IMR-90 (cell line): ENCODE data around the gene CLEC4G. TPM values are rescaled to one million over a fixed set of nuclear protein-coding genes. Genes with fewer than 3 reads are reported as not detected.

Experiments used
- ATAC-seq: fragments of 200-7000 bp; cut with Tn5 transposase; 2 replicates; pipeline ENCODE4 v1.9.1; 2020; ENCODE audit warnings: low read depth, mild to moderate bottlenecking, moderate library complexity
- BruUV-seq: library from RNA; stranded (reverse); fragments of 400-500 nt; replicated peaks from 2 replicates; lab custom pipeline; 2021; lab: Mats Ljungman, UMichigan
- CTCF ChIA-PET: fragments of 300-600 bp; formaldehyde crosslinking; extraction: SDS; loops from one replicate; lab custom pipeline; 2021; ENCODE audit warnings: antibody characterized with exemption; lab: Yijun Ruan, JAX
- POLR2A ChIA-PET: fragments of 300-600 bp; sonication (Branson Sonifier 250); formaldehyde crosslinking; loops from one replicate; lab custom pipeline; 2022; ENCODE audit warnings: antibody characterized with exemption; ENCODE audit not compliant: unreplicated experiment; lab: Charles Lee
- DNase-seq: peaks from one replicate; pipeline ENCODE4 v3.0.0; 2013
- H2AFZ ChIP-seq: replicated peaks from 2 replicates; pipeline ENCODE3; 2013; ENCODE audit warnings: low read length, mild to moderate bottlenecking; ENCODE audit not compliant: poor library complexity
- H2AK5ac ChIP-seq: 2 replicates; pipeline ENCODE4 v1.6.1; 2013; ENCODE audit warnings: low read depth, low read length, inconsistent platforms
- H2AK9ac ChIP-seq: replicated peaks from 2 replicates; pipeline ENCODE3; 2013; ENCODE audit warnings: mild to moderate bottlenecking, low read depth, low read length, moderate library complexity; ENCODE audit not compliant: poor library complexity
- H2BK120ac ChIP-seq: 2 replicates; pipeline ENCODE4 v1.6.1; 2013; ENCODE audit warnings: low read depth, low read length, inconsistent platforms
- H2BK15ac ChIP-seq: 3 replicates; pipeline ENCODE4 v1.6.1; 2013; ENCODE audit warnings: low read depth, low read length, inconsistent platforms
- H2BK20ac ChIP-seq: 2 replicates; pipeline ENCODE4 v1.6.1; 2013; ENCODE audit warnings: low read depth, mild to moderate bottlenecking, inconsistent platforms, low read length, moderate library complexity
- H2BK5ac ChIP-seq: 2 replicates; pipeline ENCODE4 v1.6.1; 2013; ENCODE audit warnings: mild to moderate bottlenecking, low read depth, low read length, inconsistent platforms; ENCODE audit not compliant: poor library complexity, severe bottlenecking
- H3K14ac ChIP-seq: replicated peaks from 2 replicates; pipeline ENCODE4 v1.6.1; 2013; ENCODE audit warnings: low read depth, low read length, inconsistent platforms
- H3K18ac ChIP-seq: 2 replicates; pipeline ENCODE4 v1.6.1; 2013; ENCODE audit warnings: low read depth, low read length, control low read depth
- H3K23ac ChIP-seq: 2 replicates; pipeline ENCODE4 v1.6.1; 2013; ENCODE audit warnings: low read depth, low read length, inconsistent platforms
- H3K27ac ChIP-seq: 2 replicates; pipeline ENCODE4 v1.5.1; 2013; ENCODE audit warnings: mild to moderate bottlenecking, control low read depth, low read length; ENCODE audit not compliant: insufficient read depth
- H3K27me3 ChIP-seq: 2 replicates; pipeline ENCODE4 v1.6.1; 2013; ENCODE audit warnings: low read length; ENCODE audit not compliant: control insufficient read depth, insufficient read depth
- H3K36me3 ChIP-seq: 2 replicates; pipeline ENCODE4 v1.6.1; 2013; ENCODE audit warnings: low read length, mixed read lengths; ENCODE audit not compliant: control insufficient read depth, insufficient read depth
- H3K4ac ChIP-seq: 2 replicates; pipeline ENCODE4 v1.6.1; 2013; ENCODE audit warnings: low read depth, low read length, inconsistent platforms
- H3K4me1 ChIP-seq: 2 replicates; pipeline ENCODE4 v1.6.1; 2013; ENCODE audit warnings: low read length, mixed read lengths; ENCODE audit not compliant: control insufficient read depth, insufficient read depth
- H3K4me2 ChIP-seq: 2 replicates; pipeline ENCODE4 v1.6.1; 2013; ENCODE audit warnings: low read depth, mild to moderate bottlenecking, control low read depth, low read length, moderate library complexity
- H3K4me3 ChIP-seq: 2 replicates; pipeline ENCODE4 v1.5.1; 2013; ENCODE audit warnings: low read depth, mild to moderate bottlenecking, control low read depth, low read length, moderate library complexity; ENCODE audit not compliant: insufficient read depth
- H3K56ac ChIP-seq: 2 replicates; pipeline ENCODE4 v1.6.1; 2013; ENCODE audit warnings: low read length, inconsistent platforms; ENCODE audit not compliant: insufficient read depth; ENCODE audit errors: extremely low read depth
- H3K79me1 ChIP-seq, 2 experiments: 2 replicates each; pipeline ENCODE4 v1.6.1; 2013; ENCODE audit warnings: low read length in 2 of 2, inconsistent platforms in 1 of 2, low read depth in 1 of 2
- H3K9ac ChIP-seq: 2 replicates; pipeline ENCODE4 v1.6.1; 2013; ENCODE audit warnings: low read depth, low read length, control low read depth
- H3K9me1 ChIP-seq: 2 replicates; pipeline ENCODE4 v1.6.1; 2013; ENCODE audit warnings: low read length, inconsistent platforms; ENCODE audit not compliant: insufficient read depth
- H3K9me3 ChIP-seq: 2 replicates; pipeline ENCODE4 v1.6.1; 2013; ENCODE audit warnings: low read length; ENCODE audit not compliant: control insufficient read depth, insufficient read depth
- H4K20me1 ChIP-seq: 2 replicates; pipeline ENCODE4 v1.6.1; 2013; ENCODE audit warnings: low read length, inconsistent platforms; ENCODE audit not compliant: insufficient read depth
- H4K5ac ChIP-seq: 2 replicates; pipeline ENCODE4 v1.6.1; 2013; ENCODE audit warnings: mild to moderate bottlenecking, low read depth, low read length, control low read depth
- H4K8ac ChIP-seq, 2 experiments: 2 replicates each; pipeline ENCODE4 v1.6.1; 2013; ENCODE audit warnings: low read depth in 2 of 2, low read length in 2 of 2, control low read depth in 1 of 2, inconsistent platforms in 1 of 2
- H4K91ac ChIP-seq: 2 replicates; pipeline ENCODE4 v1.6.1; 2013; ENCODE audit warnings: low read depth, low read length, inconsistent platforms; ENCODE audit not compliant: insufficient read depth
- BHLHE40 ChIP-seq: fragments of 150-350 bp; IDR thresholded peaks from 2 replicates; pipeline ENCODE4 v1.6.1; 2016; ENCODE audit warnings: mild to moderate bottlenecking, low read depth, low read length
- CTCF ChIP-seq: conservative IDR thresholded peaks from 2 replicates; pipeline ENCODE4 v1.5.1; 2012; ENCODE audit warnings: mild to moderate bottlenecking, low read depth, low read length, improper control_type of control experiment
- ELK1 ChIP-seq: fragments of 150-350 bp; IDR thresholded peaks from 2 replicates; pipeline ENCODE4 v1.6.1; 2016; ENCODE audit warnings: low read depth, mild to moderate bottlenecking, low read length, moderate library complexity, borderline replicate concordance
- FOS ChIP-seq: fragments of 150-350 bp; IDR thresholded peaks from 2 replicates; pipeline ENCODE4 v1.6.1; 2016; ENCODE audit warnings: low read depth, low read length
- MAFK ChIP-seq: IDR thresholded peaks from 2 replicates; pipeline ENCODE4 v1.6.1; 2012; ENCODE audit warnings: low read depth, low read length, improper control_type of control experiment
- MAZ ChIP-seq: IDR thresholded peaks from 2 replicates; pipeline ENCODE4 v1.6.1; 2012; ENCODE audit warnings: low read depth, mild to moderate bottlenecking, low read length, improper control_type of control experiment, moderate library complexity, borderline replicate concordance
- POLR2A ChIP-seq: IDR thresholded peaks from 2 replicates; pipeline ENCODE4 v1.6.1; 2012; ENCODE audit warnings: mild to moderate bottlenecking, low read depth, low read length
- RAD21 ChIP-seq: IDR thresholded peaks from 2 replicates; pipeline ENCODE4 v1.6.1; 2012; ENCODE audit warnings: low read length, improper control_type of control experiment
- RCOR1 ChIP-seq: IDR thresholded peaks from 2 replicates; pipeline ENCODE4 v1.6.1; 2012; ENCODE audit warnings: mild to moderate bottlenecking, low read length, improper control_type of control experiment; ENCODE audit not compliant: insufficient replicate concordance
- RFX5 ChIP-seq: IDR thresholded peaks from 2 replicates; pipeline ENCODE4 v1.8.0; 2012; ENCODE audit warnings: low read depth, mild to moderate bottlenecking, low read length, moderate library complexity
- SMC3 ChIP-seq: fragments of 150-350 bp; IDR thresholded peaks from 2 replicates; pipeline ENCODE4 v1.6.1; 2016; ENCODE audit warnings: low read depth, mild to moderate bottlenecking, antibody characterized with exemption, low read length, moderate library complexity
- USF2 ChIP-seq: fragments of 150-350 bp; IDR thresholded peaks from 2 replicates; pipeline ENCODE4 v1.6.1; 2017; ENCODE audit warnings: mild to moderate bottlenecking, antibody characterized with exemption, low read length, low read depth
- WGBS, 2 experiments: methylation state at CpG; one replicate each; pipeline versions ENCODE4 v1.1.5 to v1.1.7; 2013; ENCODE audit warnings: missing lambda C conversion rate in 2 of 2; ENCODE audit not compliant: insufficient read length in 1 of 2; ENCODE audit errors: extremely low coverage in 2 of 2; 5-methylcytosine and 5-hydroxymethylcytosine counted together
- dilution Hi-C: fragments of 300-500 bp; cut with HindIII; formaldehyde crosslinking; loops from one replicate; pipeline ENCODE4 v1.14.3; 2018; ENCODE audit warnings: low sequenced_read_pairs; ENCODE audit not compliant: unreplicated experiment
- in situ Hi-C: fragments of 300-500 bp; cut with MboI; formaldehyde crosslinking; loops from 3 replicates; pipeline ENCODE4 v1.14.3; 2019; ENCODE audit warnings: low sequenced_read_pairs, inconsistent platforms, mixed read lengths
- intact Hi-C: fragments of 100-400 bp; cut with micrococcal nuclease; formaldehyde crosslinking; loops from 2 replicates; pipeline ENCODE4 v1.10.0; 2022
- polyA plus RNA-seq, 3 experiments: library from polyadenylated mRNA; depleted of rRNA; stranded (reverse); fragments of >200 nt; gene quantifications; 2 replicates each; pipeline ENCODE4 v1.2.3, GENCODE V29; 2012; ENCODE audit warnings: low replicate concordance in 1 of 3
- total RNA-seq: library from RNA; depleted of rRNA; stranded (reverse); fragments of >200 nt; gene quantifications from 2 replicates; pipeline ENCODE4 v1.2.3, GENCODE V29; 2012

Gene CLEC4G
- total and polyA plus RNA-seq, 2 of the 4 experiments (the other 2 are of a cell fraction) = not detected

GRCh38 chr19:7736148-7736547 lies 4.2 kb upstream of the CLEC4G start:
- H3K56ac ChIP-seq = no peak overlapping the region
- H3K27me3 ChIP-seq = peaks cover 25% of the 10 kb centered on the region
- no TSS peak for BruUV-seq
- in situ Hi-C loops = no loop called here
- H4K91ac ChIP-seq = no peak overlapping the region
- no peak overlapping the region for H3K4me2 ChIP-seq
- H3K9me3 ChIP-seq = no peaks in the 10 kb centered on the region
- no peak for TF ChIP-seq RCOR1
- no peak for TF ChIP-seq SMC3
- no peak for TF ChIP-seq BHLHE40
- no peak for TF ChIP-seq MAFK
- TF ChIP-seq RFX5 = no peak
- no peak for TF ChIP-seq POLR2A
- TF ChIP-seq MAZ = no peak
- TF ChIP-seq USF2 = no peak
- TF ChIP-seq FOS = no peak
- no peak for TF ChIP-seq ELK1
- no peak for TF ChIP-seq RAD21
- no peak for TF ChIP-seq CTCF
- no peaks in the 10 kb centered on the region for H3K79me1 ChIP-seq
- ChIA-PET CTCF (no interaction called here), POLR2A (no interaction called here)
- no peak overlapping the region for H3K18ac ChIP-seq
- H3K27ac ChIP-seq = no peak overlapping the region
- ATAC-seq (no peak), DNase-seq (no peak)
- intact Hi-C loops = no loop called here
- no peaks in the 10 kb centered on the region for H3K9me1 ChIP-seq
- WGBS, 2 experiments = no CpG with 5 or more reads among the region's 1 CpG
- no peaks in the 10 kb centered on the region for H4K20me1 ChIP-seq
- H4K5ac ChIP-seq = no peak overlapping the region
- no peaks in the 10 kb centered on the region for H3K4me1 ChIP-seq
- no peak overlapping the region for H4K8ac ChIP-seq
- no peak overlapping the region for H2BK15ac ChIP-seq
- H2AFZ ChIP-seq = peak overlapping the region; percentile 33
- H3K4ac ChIP-seq = no peak overlapping the region
- no peak overlapping the region for H2BK120ac ChIP-seq
- no peak overlapping the region for H3K4me3 ChIP-seq
- H3K14ac ChIP-seq = no peak overlapping the region
- no peak overlapping the region for H3K9ac ChIP-seq
- no peak overlapping the region for H2AK9ac ChIP-seq
- H2BK5ac ChIP-seq = no peak overlapping the region
- no peak overlapping the region for H2BK20ac ChIP-seq
- H3K23ac ChIP-seq = no peak overlapping the region
- H2AK5ac ChIP-seq = no peak overlapping the region
- dilution Hi-C loops = no loop called here
- no peaks in the 10 kb centered on the region for H3K36me3 ChIP-seq
